Measurements from ENCODE around the gene SEMA6B.

GRCh38 chr19:4505570-4506448, 53.7 kb downstream of the SEMA6B start:
- TF ChIP-seq, protein P1, sequence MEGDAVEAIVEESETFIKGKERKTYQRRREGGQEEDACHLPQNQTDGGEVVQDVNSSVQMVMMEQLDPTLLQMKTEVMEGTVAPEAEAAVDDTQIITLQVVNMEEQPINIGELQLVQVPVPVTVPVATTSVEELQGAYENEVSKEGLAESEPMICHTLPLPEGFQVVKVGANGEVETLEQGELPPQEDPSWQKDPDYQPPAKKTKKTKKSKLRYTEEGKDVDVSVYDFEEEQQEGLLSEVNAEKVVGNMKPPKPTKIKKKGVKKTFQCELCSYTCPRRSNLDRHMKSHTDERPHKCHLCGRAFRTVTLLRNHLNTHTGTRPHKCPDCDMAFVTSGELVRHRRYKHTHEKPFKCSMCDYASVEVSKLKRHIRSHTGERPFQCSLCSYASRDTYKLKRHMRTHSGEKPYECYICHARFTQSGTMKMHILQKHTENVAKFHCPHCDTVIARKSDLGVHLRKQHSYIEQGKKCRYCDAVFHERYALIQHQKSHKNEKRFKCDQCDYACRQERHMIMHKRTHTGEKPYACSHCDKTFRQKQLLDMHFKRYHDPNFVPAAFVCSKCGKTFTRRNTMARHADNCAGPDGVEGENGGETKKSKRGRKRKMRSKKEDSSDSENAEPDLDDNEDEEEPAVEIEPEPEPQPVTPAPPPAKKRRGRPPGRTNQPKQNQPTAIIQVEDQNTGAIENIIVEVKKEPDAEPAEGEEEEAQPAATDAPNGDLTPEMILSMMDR (IDR thresholded peaks at IDR 0.05): no peak
- TF ChIP-seq POLR2A (IDR thresholded peaks at IDR 0.05): no peak
